Fibroblast of skin of right quadriceps (primary cell): ENCODE results near the gene ITPKB.
A peak's percentile ranks its signal among the peaks of the same experiment; 100 is the strongest.
"Not testable (repeated sequence)": the region's sequence is repeated elsewhere in the genome, so short reads cannot be mapped to it uniquely, and the experiment has no call there.

ENCODE experiments used
- DNase-seq: peaks from one replicate; pipeline ENCODE4 v3.0.0-alpha.2; 2013

The ITPKB gene

DNA sequence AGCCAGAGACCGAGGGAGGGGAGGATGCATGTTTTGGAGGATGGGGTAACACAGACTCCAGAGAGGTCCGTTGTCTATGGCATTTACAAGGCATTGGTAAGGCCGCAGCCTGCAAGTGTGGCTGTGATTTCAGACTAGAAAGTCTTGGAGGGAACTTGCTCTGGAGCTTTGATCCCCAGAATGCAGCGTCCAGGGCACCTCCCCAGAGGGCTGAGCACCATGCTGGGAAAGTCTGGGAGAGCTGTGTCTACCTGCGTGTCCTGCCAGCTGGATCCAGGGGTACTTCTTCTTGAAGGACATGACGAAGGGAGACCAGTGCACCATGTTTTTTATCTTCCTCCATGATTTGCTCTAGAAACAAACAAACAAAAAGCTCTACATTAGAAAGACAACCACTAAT, 90.7 kb downstream of the ITPKB start:
- DNase-seq: no peak

DNA sequence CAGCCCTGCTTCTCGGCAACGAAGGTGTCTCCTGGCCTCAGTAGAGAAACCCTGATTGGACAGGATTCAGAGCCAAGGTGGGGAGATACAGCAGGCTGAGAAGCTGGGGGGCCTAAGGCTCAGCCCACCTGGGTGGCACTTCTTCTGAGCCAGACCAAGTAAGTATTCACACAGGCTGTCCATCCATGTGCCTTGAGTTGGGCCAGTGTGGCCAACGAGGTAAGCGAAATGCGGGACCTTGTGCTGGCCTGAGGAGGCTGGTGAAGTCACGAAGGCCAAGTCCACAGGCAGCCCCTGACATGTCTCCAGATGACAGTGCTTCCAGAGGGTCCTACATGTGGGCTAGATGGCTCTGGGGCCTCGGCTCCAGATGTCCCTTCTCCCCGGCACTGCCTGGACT, 91.4 kb downstream of the ITPKB start:
- DNase-seq: no peak

DNA sequence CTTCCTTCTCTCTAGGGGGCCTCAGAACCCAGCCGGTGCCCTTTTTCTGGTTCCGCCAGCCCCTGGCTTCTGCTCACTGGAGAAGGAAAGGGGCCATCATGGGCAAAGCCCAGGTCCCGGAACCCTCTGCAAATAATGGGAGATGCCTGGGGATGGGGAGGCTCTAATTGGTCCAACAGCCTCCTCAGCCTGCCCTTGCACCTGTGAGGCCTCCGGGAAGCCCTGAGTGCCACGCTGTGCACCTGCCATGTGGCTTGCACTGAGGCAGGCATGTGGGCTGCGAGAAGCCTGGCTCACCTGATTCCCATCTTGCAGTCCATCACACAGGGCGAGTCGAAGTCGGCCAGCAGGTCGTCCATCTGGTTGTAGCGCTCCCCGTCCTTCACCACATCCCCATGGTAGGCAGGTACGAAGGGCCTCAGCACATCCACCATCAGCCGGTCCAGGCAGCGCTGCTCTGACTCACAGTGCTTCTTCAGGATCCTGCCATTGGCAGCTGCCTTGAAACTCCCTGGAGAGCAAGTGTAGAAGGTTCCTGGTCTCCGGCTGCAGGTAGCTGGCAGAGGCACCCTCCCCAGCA, 92.1 kb downstream of the ITPKB start:
- no peak for DNase-seq

DNA sequence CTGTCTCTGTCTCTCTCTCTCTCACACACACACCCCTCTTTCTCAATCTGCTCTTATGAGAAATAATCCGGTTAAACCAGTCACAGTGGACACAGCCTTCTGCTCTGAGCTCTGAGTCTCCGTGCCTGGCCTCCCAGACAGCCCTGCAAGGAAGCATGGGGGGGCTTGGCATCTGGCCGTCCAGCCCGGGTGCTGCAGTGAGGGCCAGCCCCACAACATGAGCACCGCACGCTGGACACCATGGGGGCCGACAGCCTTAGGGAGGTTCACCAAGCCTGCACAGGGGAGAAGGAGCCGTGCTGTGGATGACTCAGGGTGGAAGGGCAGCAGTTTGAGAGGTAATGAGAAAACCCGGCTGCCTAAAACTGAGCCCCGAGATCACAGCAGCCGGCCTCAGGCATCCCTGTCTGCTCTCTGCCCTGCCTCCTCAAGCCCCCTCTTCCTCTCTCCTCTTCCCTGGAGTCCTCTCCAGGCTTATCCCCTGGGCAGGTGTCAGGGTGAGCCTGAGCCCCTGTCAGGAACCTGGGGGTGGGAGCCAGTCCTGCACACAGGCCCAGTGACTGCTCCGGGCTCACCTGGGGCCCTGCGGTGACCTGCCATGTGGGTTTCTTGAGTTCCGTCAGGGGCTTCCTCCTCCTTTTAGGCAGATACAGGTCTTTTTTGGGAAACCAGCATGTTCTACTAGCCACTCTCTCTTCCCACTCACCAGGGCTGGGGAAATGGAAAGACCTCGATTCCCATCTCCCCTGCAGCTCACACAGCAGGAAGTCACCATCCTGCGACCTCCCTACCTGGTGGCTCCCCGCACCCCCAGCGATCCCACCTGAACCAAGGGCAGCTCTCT, 92.8 kb downstream of the ITPKB start:
- DNase-seq: no peak

DNA sequence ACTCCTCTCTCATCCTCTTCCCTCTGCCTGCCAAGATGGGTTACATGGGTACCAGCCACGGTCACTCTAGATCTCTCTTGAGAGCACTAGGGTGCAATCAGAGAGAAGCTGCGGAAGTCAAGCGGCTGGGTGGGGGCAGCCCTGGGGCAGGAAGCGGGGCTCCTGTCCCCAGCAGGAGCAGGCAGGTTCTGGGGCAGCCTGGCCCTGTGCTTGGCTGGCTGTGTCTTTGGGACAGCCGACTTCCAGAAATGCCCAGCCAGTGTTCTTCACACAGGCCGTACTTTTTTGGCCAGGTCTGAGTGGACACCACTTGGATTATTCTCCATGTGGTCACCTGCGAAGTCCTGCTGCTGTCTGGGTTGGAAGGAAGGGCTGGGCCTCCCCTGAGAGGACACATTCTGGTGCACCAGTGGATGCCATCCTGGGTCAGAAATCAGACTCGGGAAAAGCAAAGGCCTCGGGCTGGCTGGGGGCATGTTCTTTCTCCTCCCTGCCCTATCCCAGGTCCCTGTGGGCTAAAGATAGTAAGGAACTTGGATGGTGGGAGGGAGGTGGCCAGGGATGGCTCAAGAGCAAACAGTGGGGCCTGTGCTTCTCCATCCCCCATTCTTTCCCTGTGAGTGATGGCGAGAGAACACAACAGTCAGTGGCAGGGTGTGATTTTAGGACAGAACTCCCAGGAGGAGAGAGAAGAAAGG, 93.7 kb downstream of the ITPKB start:
- DNase-seq: no peak

DNA sequence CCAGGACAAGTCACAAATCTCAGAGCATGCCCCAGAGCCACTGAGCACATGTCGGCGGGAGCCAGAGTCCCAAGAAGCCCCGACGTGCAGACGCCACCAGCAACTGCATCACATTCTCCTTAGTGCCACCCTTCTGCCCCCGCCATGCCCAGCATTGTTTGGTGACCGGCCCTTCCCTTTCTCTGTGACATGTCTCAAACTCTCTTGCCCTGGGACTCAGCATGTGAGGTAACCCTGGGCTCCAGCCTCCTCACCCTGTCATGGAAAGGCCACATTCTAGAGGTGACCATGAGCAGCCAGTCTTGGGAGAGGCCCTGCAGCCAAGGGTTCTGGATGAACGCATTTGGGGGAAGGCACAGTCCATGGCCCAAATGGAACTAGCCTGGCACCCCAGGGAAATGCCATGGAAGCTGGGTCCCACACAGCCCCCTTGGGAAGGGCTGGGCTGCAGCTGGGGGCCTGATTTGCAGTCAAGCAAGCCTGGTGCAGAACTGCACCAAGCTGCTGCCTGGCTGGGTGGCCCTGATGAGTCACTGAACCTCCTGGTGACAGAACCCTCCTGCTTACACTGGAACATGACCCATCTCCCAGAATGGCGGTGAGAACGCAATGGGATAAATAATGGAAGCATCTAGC, 94.4 kb downstream of the ITPKB start:
- no peak for DNase-seq

DNA sequence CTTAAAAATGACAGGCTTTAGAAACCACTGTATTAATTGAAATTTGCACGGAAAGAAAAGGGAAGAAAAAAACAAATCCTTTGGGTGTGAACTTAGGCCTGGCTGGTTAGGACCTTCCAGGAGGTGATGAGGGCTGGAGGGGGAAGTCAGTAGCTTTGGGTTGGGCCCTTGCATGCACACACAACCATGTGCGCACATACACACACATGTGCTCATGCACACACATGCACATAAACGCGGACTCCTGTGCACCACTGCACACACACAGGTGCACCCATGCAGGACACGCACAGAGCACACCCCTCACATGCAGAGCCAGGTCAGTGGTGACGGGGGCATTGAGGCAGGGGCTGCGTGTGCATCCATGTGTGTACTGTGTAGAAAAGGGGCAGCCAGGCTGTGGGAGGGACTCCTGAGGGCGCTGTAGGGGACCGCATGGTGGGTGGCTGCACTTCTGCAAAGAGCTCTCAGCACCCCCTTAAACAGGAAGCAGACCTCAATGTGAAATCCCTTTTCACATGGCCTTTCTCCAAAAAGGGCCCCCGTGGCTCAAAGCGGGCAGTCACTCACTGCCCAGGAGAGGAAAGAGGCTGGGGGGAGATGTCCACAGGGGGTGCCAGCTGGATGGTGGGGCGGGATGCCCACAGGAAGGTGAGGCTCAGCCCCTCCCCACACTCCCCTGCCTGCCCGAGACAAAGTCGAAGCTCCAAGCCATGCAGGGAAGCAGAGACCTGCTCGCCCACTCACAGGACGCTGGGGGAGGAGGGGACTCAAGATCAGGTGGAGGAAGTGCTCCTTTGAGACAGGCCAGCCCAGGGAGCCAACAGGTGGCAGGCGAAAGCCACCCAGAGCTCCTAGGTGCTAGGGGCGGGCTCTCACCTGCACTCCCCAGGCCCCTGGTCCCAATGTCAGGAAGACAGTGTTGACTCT, 95.2 kb downstream of the ITPKB start:
- DNase-seq: no peak

DNA sequence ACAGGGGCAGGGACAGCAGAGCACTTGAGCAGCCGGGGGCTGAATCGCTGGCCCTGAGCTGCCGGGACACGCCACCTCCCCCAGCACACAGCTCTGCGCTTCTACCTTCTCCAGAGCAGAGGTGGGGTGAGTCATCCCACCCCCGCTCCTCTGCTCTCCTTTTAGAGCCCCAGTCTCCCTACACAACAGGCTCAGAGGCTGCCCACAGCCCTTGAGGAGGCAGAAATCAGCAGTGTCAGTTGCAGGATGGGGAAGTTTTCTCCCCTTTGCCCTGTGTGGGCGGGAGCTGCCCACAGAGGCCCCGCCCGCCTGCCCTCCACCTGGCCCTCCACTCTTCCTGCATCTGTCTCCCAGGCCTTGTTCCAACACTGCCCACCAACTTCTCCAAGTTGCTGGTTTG, 95.9 kb downstream of the ITPKB start:
- DNase-seq: peak; percentile 65

DNA sequence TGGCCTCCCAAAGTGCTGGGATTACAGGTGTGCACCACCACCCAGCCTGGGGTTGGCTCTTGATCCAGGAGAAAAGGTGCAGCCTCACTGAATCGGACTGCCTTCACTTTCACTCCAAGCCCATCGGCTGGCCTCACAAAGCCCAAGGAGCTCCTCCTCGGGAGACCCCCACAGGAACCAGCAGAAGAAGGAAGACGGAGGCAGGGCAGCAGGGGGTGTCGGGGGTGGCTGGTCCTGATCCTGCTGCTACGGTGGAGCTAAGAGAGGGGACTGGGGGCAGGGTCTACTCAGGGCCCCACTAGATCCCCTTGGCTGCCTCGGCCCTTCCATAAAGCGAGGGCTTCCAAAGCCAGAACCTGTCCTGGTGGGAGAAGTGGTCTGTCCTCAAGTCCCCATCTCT, 96.7 kb downstream of the ITPKB start:
- DNase-seq: no peak

DNA sequence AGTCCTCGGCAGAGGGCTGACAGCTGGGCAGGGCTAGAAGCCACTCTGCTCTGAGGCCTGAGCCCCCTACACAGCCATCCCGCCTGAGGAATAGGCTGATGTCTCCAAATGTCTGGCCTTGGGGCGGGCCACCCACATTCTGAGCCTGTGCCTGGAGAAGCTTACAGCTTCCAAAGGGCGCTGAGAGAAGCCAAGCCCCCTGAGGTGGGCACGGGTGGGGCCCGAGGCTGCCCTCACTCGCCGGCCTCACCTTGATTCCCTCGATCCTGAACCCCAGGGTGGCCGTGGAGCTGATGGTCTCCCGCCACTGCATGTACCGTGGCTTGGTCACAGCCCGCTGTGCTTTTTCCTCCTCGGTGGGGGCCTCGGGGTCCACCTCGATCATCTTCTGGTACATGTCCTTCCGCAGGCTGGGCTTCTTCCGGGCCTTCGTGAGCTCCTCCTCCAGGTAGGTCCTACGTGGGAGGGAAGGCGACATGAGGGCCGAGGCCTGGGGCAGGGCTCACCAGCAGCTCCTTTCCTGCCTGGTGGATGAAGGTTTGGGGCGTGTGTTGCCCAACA, 97.3 kb downstream of the ITPKB start:
- no peak for DNase-seq

DNA sequence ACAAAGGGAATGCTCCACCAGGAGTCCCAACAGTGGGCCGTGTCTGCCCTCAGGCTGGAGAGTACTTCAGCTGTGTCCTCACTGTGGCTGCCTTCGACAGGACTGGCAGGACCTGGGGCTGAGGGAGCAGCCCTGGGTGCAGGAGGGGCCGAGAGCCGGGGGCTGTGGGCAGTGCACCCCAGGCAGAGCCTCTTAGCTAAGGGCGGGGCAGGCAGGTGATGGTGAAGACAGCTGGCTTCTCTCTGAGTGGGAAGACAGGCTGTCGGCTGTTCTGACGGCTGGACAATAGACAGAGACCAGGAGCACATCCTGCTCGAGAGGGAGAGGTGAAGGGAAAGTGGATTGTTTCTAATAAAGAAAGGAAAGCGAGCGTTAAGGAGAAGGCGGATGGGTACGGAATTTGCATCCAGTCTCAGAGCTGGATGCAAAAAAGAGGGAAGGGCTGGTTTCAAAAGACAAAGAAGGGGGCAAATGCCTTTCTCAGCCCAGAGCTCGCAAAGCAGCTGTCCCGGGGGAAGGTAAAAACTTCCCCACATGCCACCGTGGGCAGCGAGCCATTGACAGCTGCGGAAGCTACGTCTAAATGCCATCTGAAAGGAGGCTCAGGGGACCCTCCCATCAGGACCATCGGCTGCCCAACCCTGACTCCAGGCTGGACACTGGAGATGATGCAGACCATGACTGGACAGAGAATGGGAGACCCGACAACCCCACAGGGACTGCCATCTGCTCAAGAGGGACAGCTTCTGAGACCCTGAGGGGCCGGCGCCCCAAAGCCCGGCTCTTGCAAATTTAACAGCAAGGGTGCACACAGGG, 98.6 kb downstream of the ITPKB start:
- no peak for DNase-seq

DNA sequence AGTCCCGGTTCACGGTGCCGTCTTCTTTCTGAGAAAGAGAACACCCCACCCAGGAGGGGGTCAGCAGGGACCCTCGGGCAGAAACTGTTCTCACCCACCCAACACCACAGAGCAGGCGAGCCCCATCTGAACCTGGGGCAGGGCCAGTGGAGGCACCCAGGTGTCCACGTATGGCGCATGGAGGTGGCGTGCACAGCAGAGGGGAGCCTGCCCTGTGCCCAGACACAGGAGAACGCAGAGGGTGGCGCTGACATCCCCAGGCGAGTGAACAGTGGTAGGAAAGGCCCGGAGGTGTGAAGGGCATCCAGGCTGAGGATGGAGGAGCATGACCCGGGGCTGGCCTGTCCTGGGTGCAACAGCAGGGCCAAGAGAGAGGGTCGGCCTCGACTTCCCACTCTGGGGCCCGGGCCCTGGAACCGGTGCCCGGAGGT, 99.4 kb downstream of the ITPKB start:
- no peak for DNase-seq

DNA sequence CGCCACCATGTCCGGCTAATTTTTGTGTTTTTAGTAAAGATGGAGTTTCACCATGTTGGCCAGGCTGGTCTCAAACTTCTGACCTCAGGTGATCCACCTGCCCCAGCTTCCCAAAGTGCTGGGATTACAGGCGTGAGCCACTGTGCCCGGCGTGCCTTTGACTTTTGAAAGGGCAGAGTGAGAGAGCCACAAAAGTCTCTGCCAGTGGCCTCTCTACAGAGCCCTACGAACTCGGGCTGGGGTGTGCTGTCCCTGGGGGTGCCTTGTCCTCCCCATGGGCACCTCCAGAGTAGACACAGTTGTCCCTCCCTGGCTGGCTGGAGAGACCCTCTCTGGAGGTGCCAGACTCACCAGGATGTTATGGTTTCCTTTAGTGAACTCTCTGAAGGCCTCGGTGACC, 99.9 kb downstream of the ITPKB start:
- not testable (repeated sequence) for DNase-seq

DNA sequence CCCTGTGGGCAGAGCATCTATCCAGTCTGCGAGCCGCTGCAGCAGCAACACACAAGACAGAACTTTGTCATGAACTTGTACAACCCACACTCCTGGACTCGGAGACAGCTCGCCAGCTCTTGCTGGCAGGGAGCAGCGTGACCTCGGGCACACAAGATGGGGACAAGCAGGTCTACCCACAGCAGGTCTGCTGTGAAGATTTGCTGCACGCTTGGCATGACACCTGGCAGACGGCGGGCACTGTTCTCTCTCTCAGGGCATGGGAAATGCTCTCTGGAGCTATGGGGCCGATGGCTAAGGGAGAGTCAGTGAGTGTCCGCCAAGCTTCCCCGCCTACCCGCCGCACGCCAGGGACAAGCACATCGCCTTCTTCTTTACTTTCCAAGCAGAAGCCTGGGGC, 100.5 kb downstream of the ITPKB start:
- DNase-seq: no peak

DNA sequence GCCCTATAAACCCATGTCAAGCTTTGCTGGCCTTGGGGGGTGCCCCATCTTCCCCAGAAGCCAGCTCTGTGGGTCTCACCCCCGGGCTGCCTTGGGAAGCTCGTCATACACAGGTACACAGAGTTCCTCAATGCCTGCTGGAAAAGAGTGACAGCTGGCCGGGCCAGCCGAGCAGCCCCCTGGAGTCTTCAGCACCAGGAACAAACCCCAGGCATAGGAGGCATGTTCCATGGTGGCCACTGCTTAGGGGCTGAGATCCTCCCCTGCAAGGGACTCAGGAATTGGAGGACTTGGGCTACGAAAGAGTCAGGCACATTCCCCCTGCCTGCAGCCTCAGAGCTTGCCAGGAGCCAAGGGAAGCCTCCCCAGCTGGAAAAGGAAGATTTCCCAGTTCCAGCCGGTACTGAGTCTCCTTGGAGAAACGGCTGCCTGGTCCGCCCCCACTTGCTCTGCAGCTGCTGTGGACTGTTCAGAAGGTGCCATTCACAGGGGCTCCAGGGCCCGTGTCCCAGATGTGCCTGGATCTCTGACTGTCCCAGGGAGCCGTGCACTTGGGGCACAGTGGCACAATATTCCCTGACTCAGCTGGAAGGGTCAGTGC, 101.0 kb downstream of the ITPKB start:
- DNase-seq: no peak

DNA sequence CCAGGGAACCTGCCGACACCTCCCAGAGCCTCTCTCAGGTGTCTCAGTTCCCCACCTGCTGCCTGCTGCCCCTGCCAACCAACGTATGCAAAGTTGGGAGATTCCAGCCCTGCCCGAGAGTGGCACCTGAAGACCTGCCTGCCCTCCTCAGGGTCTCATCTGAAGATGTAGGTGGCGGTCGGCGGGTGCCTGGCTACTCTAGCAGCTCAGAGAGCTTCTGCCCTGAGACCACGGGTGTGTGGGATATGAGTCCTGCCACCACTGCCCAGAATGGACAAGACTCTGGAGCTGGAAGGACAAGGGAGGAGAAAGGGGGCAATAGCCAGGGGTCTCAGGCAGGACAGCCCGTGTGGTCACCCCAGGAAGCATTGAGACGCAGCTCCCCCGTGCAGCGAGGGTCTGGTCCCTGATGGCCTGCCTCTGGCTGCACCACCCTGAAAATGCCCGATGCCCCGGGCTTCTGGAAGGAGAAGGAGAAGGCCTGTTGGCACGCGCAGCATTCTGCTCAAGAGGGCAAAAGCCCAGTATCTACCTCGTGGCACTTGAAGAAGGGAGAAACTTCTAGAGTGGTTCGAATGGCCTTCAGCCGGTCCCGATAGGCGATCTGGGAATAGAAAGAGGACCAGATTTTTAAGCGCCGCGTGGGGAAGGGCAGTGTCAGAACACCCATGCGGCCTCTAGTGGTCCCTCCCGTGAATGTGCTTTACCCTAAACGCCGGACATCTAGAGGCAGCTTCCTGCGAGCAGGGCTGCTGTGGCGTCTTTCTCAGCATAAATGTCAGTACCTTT, 101.7 kb downstream of the ITPKB start:
- peak; percentile 26 for DNase-seq

DNA sequence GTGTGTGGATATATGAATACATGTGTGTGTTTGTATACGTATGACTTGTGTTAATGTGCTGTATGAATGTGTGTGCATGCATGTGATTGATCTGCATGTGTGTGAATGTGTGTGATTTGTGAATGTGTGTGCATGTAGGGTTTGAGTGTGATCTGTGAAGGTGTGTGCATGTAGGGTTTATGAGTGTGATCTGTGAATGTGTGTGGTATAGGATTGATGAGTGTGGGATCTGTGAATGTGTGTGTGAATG, 102.3 kb downstream of the ITPKB start:
- DNase-seq: no peak

DNA sequence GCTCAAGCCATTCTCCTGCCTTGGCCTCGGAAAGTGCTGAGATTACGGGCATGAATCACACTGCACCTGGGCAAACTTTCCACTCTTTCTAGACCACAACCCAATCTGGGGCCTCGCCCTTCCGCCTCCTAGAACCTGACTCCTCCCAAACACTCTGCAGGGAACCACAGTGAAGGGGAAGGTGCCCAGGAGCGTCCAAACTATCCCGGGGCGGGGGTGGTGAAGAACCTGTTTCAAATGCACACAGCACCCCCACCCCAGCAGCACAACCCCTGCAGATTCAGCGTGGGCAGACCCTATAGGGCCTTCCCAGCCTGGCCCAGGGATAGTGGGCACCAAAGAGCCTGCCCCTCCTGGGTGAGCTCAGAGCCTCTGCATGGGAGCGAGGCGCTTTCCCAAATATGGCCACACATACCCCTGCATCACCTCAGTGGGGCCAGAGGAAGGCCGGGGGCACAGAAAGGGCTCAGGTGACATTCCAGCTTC, 103.6 kb downstream of the ITPKB start:
- DNase-seq: no peak

DNA sequence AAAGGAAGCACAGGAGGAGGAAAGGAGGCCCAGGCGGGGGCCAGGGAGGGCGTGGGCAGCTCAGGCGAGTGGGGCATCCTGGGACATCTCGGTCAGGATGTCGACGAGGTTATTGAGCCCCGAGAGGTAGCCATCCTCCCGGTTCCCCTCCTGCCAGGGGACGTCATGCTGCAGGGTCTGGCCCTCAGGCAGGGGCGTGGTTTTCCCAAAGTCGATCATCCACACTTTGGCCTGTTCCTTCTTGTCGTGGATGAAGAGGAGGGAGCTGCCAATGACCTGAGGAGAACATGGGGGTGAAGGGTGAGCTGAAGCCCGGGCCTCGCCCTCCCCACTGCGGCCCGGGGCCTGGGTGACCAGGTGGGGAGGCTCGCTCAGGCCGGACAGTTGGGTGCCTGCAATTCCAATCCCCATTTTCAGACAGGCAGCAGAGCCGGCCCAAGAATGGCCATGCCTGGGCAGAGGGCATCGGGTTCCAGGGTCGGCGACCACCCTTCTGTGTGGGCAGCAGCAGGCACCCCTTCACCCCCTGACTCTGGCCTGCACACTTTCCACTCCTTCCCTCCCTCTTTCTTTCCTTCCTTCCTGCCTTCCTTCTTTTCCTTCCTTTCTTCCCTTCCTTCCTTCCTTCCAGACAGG, 104.4 kb downstream of the ITPKB start:
- no peak for DNase-seq

DNA sequence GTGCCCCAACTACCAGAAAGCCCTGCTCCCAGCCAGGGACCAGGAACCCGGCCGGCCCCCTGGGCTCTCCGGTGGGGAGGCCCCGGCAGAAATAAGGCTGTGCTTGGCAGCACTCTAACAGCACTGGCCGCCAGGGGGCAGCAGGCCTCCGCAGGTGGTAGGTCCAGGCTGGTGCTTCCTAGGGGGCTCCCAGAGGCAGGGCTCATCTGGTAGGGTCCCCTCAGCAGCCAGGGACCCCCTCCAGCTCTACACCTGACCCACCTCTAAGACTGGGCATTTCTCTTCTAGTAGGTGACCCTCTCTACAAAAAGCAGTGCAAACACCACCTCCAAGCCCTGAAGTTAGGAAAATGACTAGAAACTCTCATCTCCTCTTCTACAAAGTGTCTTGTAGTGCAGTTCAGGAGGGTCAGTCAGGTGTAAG, 104.9 kb downstream of the ITPKB start:
- peak; percentile 52 for DNase-seq
